Stimulated activated CD8-positive, alpha-beta memory T cell treated with anti-CD3 and anti-CD28 coated beads, Interleukin-12 subunit alpha, Interleukin-12 subunit beta, amount 100 ng/mL, for 1 hour (primary cell): Measurements from ENCODE around the gene HOXC6.

Source experiments
- DNase-seq: peaks from one replicate; pipeline ENCODE4 v3.0.0-alpha.2; 2020; ENCODE audit warnings: low read depth

HOXC6 gene

GRCh38 chr12:53990311-53991076, 37.7 kb upstream of the HOXC6 start:
- DNase-seq: no peak

GRCh38 chr12:53991077-53991460, 37.2 kb upstream of the HOXC6 start:
- no peak for DNase-seq

- no peak for DNase-seq
Observed at GRCh38 chr12:53992377-53992889, 35.8 kb upstream of the HOXC6 start.

- DNase-seq: no peak
Observed at GRCh38 chr12:53993162-53994008, 34.9 kb upstream of the HOXC6 start.

- DNase-seq: no peak
Observed at GRCh38 chr12:53994009-53994263, 34.3 kb upstream of the HOXC6 start.

GRCh38 chr12:53994264-53995001, 33.8 kb upstream of the HOXC6 start:
- DNase-seq: no peak

GRCh38 chr12:53995002-53995377, 33.2 kb upstream of the HOXC6 start:
- no peak for DNase-seq

GRCh38 chr12:53995378-53996239, 32.6 kb upstream of the HOXC6 start:
- DNase-seq: no peak

- DNase-seq: no peak
Observed at GRCh38 chr12:53996240-53997203, 31.7 kb upstream of the HOXC6 start.

GRCh38 chr12:53997204-53998109, 30.8 kb upstream of the HOXC6 start:
- no peak for DNase-seq

GRCh38 chr12:53998110-53998899, 29.9 kb upstream of the HOXC6 start:
- DNase-seq: no peak

- no peak for DNase-seq
Observed at GRCh38 chr12:53998900-53999236, 29.4 kb upstream of the HOXC6 start.

GRCh38 chr12:53999559-54000115, 28.6 kb upstream of the HOXC6 start:
- DNase-seq: no peak

GRCh38 chr12:54000116-54001114, 27.8 kb upstream of the HOXC6 start, which contains the start of gene HOXC9:
TSS of gene HOXC9 (plus strand) at chr12:54000161. CDS start at chr12:54000189, 28 bp downstream.
- no peak for DNase-seq

- DNase-seq: no peak
Observed at GRCh38 chr12:54001283-54002187, 26.7 kb upstream of the HOXC6 start.
